H1 (cell line): ENCODE measurements around the gene NET1. TPM values are rescaled to one million over a fixed set of nuclear protein-coding genes. Genes with fewer than 3 reads are reported as not detected.

ENCODE experiments used
- BACH1 ChIP-seq: IDR thresholded peaks from 2 replicates; pipeline ENCODE4 v1.6.1; 2012; ENCODE audit warnings: low read length, improper control_type of control experiment
- BRCA1 ChIP-seq: IDR thresholded peaks from 2 replicates; pipeline ENCODE4 v1.6.1; 2012; ENCODE audit warnings: low read depth, low read length, improper control_type of control experiment
- HDAC6 ChIP-seq: IDR thresholded peaks from one replicate; pipeline ENCODE4 v1.7.1; 2012; ENCODE audit warnings: low read depth, mild to moderate bottlenecking, inconsistent platforms, low read length, moderate library complexity
- PHF8 ChIP-seq: fragments of 200-600 bp; sonication (generic); conservative IDR thresholded peaks from 2 replicates; pipeline ENCODE4 v1.7.1; 2012; ENCODE audit warnings: low read depth, mild to moderate bottlenecking, inconsistent platforms, low read length, moderate library complexity
- SRF ChIP-seq: IDR thresholded peaks from 2 replicates; pipeline ENCODE4 v1.6.1; 2011; ENCODE audit warnings: mild to moderate bottlenecking, low read depth, low read length, moderate library complexity
- polyA plus RNA-seq, 7 experiments: library from polyadenylated mRNA; depleted of rRNA in 3 of 7; stranded (reverse) in 5 of 7; unstranded in 2 of 7; fragments of >200 nt in 5 of 7; fragments of 200-250 nt in 2 of 7; gene quantifications; 1 replicate in 5 of 7; 2 replicates in 1 of 7; 4 replicates in 1 of 7; pipeline versions ENCODE4 v1.2.1 to v1.2.3, GENCODE V29; 2011 to 2013; ENCODE audit warnings: missing spikeins in 2 of 7, mixed read lengths in 2 of 7
- total RNA-seq: library from RNA; stranded (reverse); fragmentation: NEBNext Ultra II Directional; extraction: Animal tissue kit (Norgen Biotek cat#: 25700); gene quantifications from 2 replicates; pipeline ENCODE4 v1.2.1, GENCODE V29; 2021
- TF ChIP-seq, protein P1 (sequence below): IDR thresholded peaks from 2 replicates; pipeline ENCODE4 v1.6.1; 2012; ENCODE audit warnings: low read length, inconsistent platforms
- TF ChIP-seq, protein P2 (sequence below): IDR thresholded peaks from 2 replicates; pipeline ENCODE4 v1.6.1; 2011; ENCODE audit warnings: low read length, improper control_type of control experiment

Gene NET1
- total and polyA plus RNA-seq, 2 of the 8 experiments (the other 6 are each of a cell fraction or from before 2014, with no cell fraction given): 21.5 to 117 TPM

DNA sequence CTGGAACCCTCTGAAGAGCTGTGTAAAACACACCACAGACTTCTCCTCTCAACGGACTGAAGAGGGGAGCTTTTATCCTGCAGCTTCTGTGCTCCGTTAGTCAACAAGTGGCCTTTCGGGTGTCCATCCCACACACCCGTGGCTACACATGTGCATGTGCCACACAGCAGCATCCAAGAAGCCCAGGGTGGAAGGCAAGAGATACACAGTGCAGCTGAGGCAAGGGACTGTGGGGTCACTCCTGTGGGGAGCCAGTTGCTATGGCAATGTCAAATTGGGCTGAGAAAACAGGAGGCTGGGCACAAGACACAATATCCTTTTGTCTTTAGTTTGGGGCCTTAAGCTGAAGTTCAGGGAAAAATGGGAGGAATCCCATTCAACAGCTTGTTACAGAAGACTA lies 28.7 kb downstream of the NET1 start (continued):
- TF ChIP-seq, protein P1, sequence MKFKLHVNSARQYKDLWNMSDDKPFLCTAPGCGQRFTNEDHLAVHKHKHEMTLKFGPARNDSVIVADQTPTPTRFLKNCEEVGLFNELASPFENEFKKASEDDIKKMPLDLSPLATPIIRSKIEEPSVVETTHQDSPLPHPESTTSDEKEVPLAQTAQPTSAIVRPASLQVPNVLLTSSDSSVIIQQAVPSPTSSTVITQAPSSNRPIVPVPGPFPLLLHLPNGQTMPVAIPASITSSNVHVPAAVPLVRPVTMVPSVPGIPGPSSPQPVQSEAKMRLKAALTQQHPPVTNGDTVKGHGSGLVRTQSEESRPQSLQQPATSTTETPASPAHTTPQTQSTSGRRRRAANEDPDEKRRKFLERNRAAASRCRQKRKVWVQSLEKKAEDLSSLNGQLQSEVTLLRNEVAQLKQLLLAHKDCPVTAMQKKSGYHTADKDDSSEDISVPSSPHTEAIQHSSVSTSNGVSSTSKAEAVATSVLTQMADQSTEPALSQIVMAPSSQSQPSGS: no peak
- TF ChIP-seq BRCA1 (no peak), PHF8 (no peak), BACH1 (no peak), HDAC6 (no peak), SRF (no peak)
- TF ChIP-seq, protein P2, sequence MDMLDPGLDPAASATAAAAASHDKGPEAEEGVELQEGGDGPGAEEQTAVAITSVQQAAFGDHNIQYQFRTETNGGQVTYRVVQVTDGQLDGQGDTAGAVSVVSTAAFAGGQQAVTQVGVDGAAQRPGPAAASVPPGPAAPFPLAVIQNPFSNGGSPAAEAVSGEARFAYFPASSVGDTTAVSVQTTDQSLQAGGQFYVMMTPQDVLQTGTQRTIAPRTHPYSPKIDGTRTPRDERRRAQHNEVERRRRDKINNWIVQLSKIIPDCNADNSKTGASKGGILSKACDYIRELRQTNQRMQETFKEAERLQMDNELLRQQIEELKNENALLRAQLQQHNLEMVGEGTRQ: no peak
